SHP77 treated with DMSO at 0.1 percent for 48 hours (cell line): Measurements from ENCODE around the gene GATAD2A.
"Not testable (repeated sequence)": the region's sequence is repeated elsewhere in the genome, so short reads cannot be mapped to it uniquely, and the experiment has no call there.

ENCODE experiments used
- DNase-seq: peaks from one replicate; lab custom pipeline; 2025; lab: John Stamatoyannopoulos, UW

The GATAD2A gene, protein sequence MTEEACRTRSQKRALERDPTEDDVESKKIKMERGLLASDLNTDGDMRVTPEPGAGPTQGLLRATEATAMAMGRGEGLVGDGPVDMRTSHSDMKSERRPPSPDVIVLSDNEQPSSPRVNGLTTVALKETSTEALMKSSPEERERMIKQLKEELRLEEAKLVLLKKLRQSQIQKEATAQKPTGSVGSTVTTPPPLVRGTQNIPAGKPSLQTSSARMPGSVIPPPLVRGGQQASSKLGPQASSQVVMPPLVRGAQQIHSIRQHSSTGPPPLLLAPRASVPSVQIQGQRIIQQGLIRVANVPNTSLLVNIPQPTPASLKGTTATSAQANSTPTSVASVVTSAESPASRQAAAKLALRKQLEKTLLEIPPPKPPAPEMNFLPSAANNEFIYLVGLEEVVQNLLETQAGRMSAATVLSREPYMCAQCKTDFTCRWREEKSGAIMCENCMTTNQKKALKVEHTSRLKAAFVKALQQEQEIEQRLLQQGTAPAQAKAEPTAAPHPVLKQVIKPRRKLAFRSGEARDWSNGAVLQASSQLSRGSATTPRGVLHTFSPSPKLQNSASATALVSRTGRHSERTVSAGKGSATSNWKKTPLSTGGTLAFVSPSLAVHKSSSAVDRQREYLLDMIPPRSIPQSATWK

DNA sequence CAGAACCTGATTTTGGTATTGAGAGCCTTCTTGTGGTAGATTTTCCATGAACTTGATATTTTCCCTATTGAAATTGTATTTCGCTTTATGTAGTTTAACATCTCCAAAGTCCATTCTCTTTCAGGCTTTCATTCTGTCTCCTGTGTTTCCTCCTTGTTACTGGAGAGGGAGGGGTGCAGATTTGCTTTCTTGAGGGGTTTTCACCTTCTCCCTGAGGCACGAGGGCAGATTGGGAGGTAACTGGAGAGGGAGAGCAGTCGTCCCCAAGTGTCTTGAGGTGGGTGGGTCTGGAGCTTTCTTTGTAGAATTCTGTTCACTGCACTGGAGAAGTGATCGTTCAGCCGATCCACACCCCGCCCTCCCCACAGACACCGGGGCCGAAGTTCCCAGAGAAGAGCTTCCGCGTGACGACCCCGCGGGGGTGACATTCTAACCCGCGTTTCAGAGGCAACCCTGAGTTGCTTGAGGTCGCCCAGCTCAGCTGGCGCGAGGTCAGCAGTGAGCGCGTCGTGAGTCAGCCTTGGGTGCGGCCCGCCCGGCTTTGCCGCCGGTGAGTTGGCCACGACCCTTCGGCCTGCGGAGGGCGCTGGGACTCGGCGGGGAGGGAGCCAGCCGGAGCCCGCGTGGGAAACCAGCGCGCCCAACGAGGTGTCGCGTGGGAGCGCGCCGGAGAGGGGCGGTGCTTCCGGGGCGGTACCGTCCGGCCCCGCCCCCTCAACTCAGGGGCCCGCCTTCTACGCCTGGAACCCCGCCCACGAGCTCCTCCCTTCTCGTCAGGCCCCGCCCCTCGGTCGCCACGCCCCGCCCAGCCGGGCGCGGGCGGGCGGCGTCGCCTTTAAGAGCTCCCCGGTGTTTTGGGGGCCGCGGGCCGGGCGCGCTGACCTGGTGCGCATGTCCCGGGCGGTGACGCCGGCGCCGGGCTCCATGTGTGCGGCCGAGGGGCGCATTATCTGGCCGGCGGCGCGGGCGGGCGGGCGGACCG lies at the start of gene GATAD2A:
Gene GATAD2A (plus strand): TSS at position 797 of the 982 bp plus-strand sequence. CDS start 59,671 bp downstream, outside the sequence.
- DNase-seq: peak; percentile 67

DNA sequence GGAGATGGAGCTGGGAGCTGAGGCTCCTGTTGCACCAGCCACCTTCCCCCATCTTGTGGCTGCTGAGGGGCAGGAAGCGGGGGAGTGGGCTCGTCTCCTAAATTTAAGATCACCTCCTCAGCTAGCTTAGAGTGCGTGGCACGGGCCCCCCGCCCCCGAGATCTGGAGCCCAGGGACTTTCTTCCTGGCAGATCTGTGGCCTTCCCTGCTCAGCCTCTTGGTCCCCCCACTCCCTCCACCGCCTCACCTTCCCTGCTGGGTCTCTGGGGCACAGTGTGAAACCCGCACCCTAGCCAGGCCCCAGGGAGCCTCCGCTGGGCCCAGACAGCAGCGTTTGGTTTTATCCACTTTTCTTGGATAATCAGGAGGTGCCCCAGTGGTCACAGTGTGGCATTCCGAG lies 49.0 kb upstream of the GATAD2A start:
- no peak for DNase-seq

DNA sequence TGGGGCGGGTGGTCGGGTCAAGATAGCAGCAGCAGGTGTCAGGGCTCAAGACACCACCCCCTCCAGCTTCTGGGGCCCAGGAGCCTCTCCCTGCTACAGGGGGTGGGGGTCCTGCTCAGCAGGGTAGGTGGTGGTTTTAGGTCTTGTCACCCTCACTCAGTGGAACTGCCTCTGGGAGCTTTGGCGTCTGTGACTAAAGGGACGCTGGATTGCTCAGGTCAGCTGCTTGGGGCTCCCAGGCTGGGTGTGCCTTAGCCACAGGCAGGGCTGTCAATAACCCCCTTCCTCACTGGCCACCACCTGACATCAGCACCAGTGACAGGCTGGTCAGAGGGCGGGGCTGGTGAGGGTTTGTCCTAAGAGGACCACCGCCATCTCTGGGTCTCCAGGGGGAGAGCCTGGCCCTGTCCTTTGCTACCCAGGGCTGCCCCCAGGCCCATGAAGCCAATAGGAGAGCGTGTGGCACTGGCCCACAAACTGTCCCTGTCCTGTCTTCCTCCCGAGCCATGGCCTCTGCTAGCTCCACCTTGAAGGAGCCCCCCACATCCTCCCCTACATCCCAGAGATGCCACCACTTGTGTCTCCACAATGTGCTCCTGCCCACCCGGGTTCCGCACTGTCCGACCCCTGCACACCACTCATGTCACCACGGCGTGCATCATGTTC lies 48.4 kb upstream of the GATAD2A start:
- DNase-seq: no peak

- DNase-seq: peak; percentile 58
Observed at GRCh38 chr19:19361075-19361594, 44.3 kb upstream of the GATAD2A start.

GRCh38 chr19:19362075-19362474 lies 43.4 kb upstream of the GATAD2A start:
- no peak for DNase-seq

- peak; percentile 91 for DNase-seq
Observed at GRCh38 chr19:19366434-19367396, 38.8 kb upstream of the GATAD2A start.

DNA sequence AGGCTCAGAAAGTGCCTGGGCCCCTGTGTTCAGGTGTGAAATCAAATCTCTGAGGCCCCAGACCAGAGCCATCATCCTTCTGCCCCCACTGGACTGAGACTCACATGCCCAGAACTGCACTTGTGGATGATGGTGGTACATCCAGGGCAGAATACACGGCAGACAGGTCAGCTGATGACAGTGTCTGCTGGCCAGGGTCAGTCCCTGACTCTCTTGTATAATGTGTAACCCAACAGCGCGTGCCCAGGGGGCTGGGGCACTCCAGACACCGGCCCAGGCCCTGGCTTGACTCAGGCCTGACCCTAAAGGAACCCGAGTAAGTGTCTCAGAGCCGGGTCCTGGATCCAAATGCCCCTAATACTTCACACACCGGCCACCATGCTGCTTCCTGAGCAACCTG lies 37.4 kb upstream of the GATAD2A start:
- DNase-seq: no peak

DNA sequence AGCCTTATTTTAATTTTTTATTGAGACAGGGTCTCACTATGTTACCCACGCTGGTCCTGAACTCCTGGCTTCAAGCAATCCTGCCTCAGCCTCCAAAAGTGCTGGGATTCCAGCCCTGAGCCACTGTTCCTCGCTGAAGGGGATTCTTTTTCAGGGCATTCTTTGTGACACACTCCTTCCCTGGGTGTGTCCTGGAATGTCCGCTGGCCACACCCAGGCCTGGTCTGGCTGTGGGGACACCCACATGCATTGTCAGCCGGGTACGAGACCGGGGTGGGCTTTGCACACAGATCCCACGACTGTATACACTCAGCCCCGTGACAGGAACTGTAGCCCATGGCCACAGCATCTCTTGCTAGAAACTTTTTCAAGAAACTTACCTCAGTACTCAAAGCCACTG lies 34.4 kb upstream of the GATAD2A start:
- DNase-seq: no peak

GRCh38 chr19:19372656-19373416 lies 32.6 kb upstream of the GATAD2A start:
- peak; percentile 14 for DNase-seq

GRCh38 chr19:19379527-19379926 lies 25.9 kb upstream of the GATAD2A start:
- no peak for DNase-seq

- not testable (repeated sequence) for DNase-seq
Observed at GRCh38 chr19:19380316-19380715, 25.2 kb upstream of the GATAD2A start.

GRCh38 chr19:19381007-19381926 lies 24.2 kb upstream of the GATAD2A start:
- no peak for DNase-seq

DNA sequence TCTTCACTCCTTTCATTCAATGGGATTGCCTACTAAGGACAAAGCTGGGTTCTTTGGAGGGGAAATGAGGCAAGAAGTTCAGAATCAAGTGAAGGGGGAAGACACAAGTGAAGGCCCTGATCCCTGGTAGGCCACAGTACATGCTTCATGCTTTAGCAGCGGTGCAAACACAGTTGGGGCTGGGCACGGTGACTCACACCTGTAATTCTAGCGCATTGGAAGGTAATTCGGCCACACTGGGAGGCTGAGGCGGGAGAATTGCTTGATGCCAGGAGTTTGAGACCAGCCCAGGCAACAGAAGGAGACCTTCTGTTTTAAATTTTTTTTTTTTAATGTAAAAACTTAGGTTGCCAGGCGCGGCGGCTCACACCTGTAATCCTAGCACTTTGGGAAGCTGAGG lies 23.4 kb upstream of the GATAD2A start:
- DNase-seq: no peak

DNA sequence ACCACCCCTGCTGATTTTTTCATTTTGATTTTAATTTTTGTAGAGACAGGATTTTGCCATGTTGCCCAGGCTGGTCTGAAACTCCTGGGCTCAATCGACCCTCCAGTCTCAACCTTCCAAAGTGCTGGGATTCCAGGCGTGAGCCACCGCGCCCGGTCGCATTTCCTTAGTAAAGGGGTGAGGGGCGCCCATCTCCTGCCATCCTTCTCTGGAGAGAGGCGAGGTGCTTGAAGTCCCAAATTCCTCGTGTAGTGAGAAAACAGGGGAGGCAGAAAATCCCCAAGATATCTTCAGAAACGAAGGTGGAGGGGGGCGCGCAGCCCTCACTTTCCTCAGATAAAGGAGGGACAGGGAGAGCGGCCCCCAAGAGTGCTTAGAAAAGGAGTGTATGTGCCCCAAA lies 21.0 kb upstream of the GATAD2A start:
- no peak for DNase-seq

DNA sequence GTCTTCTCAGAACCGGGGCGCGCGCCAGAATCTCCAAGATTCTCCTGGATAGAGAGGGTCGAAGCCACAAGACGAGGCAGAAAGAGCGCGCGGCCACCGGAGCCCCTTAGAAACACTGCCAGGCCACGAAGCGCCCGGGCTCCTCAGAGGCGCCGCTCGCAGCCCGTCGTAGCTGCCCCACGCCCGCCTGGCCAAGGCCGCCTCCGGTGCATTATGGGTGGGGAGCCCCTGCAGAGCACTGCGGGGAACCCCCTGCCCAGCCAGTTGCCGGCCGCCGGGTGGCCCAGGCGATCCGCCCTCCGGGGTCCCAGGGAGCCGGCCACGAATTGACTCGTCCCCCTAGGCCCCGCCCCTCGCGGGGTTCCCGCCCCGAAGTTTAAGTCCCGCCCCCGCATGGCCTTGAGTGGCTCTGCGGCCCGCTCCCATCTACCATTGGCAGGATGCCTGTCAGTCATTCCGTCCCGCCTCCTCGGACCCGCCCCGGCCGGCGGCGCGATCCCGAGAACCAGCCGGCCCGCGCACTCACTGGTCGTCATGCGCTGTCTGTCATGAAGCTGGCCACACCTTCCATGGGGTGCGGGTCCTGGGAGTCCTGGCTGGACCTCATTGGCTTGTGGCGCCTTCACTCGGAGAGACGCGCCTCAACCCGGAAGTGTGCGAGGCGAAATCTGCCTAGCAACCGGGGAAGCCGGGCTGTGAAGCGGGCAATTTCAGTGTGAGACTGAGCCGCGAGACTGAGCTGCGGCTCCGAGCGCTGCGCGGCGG lies 20.2 kb upstream of the GATAD2A start:
- DNase-seq: peak; percentile 95

- no peak for DNase-seq
Observed at GRCh38 chr19:19385896-19386869, 19.3 kb upstream of the GATAD2A start.
